ENCODE measurements around the gene CWH43.
A peak's percentile ranks its signal among the peaks of the same experiment; 100 is the strongest.
"Not testable (repeated sequence)": the region's sequence is repeated elsewhere in the genome, so short reads cannot be mapped to it uniquely, and the experiment has no call there.

Gene CWH43

GRCh38 chr4:48985976-48986653, at the start of gene CWH43:
TSS of gene CWH43 (plus strand) at chr4:48986275. CDS start at chr4:48986430, 155 bp downstream.
- DNase-seq, result no peak

- DNase-seq, result no peak
Observed at GRCh38 chr4:48937033-48937432, 49.0 kb upstream of the CWH43 start.

GRCh38 chr4:48938831-48939230, 47.2 kb upstream of the CWH43 start:
- no peak for DNase-seq

- DNase-seq, result peak; percentile 89
Observed at GRCh38 chr4:48939785-48940184, 46.3 kb upstream of the CWH43 start.

- DNase-seq, result no peak
Observed at GRCh38 chr4:48943387-48943786, 42.7 kb upstream of the CWH43 start.

GRCh38 chr4:48944252-48944651, 41.8 kb upstream of the CWH43 start:
- peak; percentile 53 for DNase-seq

- DNase-seq, result no peak
Observed at GRCh38 chr4:48944756-48945241, 41.3 kb upstream of the CWH43 start.

- no peak for DNase-seq
Observed at GRCh38 chr4:48945981-48946380, 40.1 kb upstream of the CWH43 start.

GRCh38 chr4:48947731-48948130, 38.3 kb upstream of the CWH43 start:
- DNase-seq, result no peak

GRCh38 chr4:48949086-48949485, 37.0 kb upstream of the CWH43 start:
- DNase-seq, result no peak

GRCh38 chr4:48949518-48950219, 36.4 kb upstream of the CWH43 start:
- peak; percentile 9 for DNase-seq

GRCh38 chr4:48954314-48954713, 31.8 kb upstream of the CWH43 start:
- DNase-seq, result peak; percentile 11

GRCh38 chr4:48957366-48957765, 28.7 kb upstream of the CWH43 start:
- DNase-seq, result not testable (repeated sequence)

GRCh38 chr4:48958582-48958981, 27.5 kb upstream of the CWH43 start:
- no peak for DNase-seq

- DNase-seq, result no peak
Observed at GRCh38 chr4:48960988-48961635, 25.0 kb upstream of the CWH43 start.

GRCh38 chr4:48962636-48963035, 23.4 kb upstream of the CWH43 start:
- DNase-seq, result no peak

- DNase-seq, result peak; percentile 86
Observed at GRCh38 chr4:48963042-48963679, 22.9 kb upstream of the CWH43 start.

GRCh38 chr4:48967101-48967500, 19.0 kb upstream of the CWH43 start:
- no peak for DNase-seq

- no peak for DNase-seq
Observed at GRCh38 chr4:48967631-48968030, 18.4 kb upstream of the CWH43 start.

- DNase-seq, result no peak
Observed at GRCh38 chr4:48968814-48969213, 17.3 kb upstream of the CWH43 start.

- peak; percentile 53 for DNase-seq
Observed at GRCh38 chr4:48970471-48970921, 15.6 kb upstream of the CWH43 start.

GRCh38 chr4:48974979-48975640, 11.0 kb upstream of the CWH43 start:
- no peak for DNase-seq

GRCh38 chr4:48976041-48976440, 10.0 kb upstream of the CWH43 start:
- no peak for DNase-seq

Measured in kidney glomerular epithelial cell (primary cell).